ENCODE results near the gene PGC. TPM values are rescaled to one million over a fixed set of nuclear protein-coding genes. Genes with fewer than 3 reads are reported as not detected.

The PGC gene
- total RNA-seq, 1 donor from 2014 or later: not detected

- no peaks in the 10 kb centered on the region for H3K36me3 Mint-ChIP-seq (ENCODE audit: insufficient read depth)
- H3K27me3 Mint-ChIP-seq: peaks cover 46% of the 10 kb centered on the region
- no peak for DNase-seq (ENCODE audit: low spot score, unreplicated experiment)
- H3K4me3 Mint-ChIP-seq (ENCODE audit: low read depth): no peak overlapping the region
- no peak for TF ChIP-seq CTCF (IDR thresholded peaks at IDR 0.05; ENCODE audit: unreplicated experiment)
- no peaks in the 10 kb centered on the region for H3K9me3 Mint-ChIP-seq (ENCODE audit: low read depth)
- no peaks in the 10 kb centered on the region for H3K4me1 Mint-ChIP-seq (ENCODE audit: low read depth)
- no peak overlapping the region for H3K27ac Mint-ChIP-seq
These were observed 55.6 kb downstream of the PGC start for GRCh38 chr6:41691426-41692079.

- Mint-ChIP-seq H3K27me3 (peaks cover 46% of the 10 kb centered on the region), H3K27ac (no peak overlapping the region), H3K9me3 (ENCODE audit: low read depth) (no peaks in the 10 kb centered on the region), H3K36me3 (ENCODE audit: insufficient read depth) (no peaks in the 10 kb centered on the region), H3K4me3 (ENCODE audit: low read depth) (no peak overlapping the region), H3K4me1 (ENCODE audit: low read depth) (no peaks in the 10 kb centered on the region)
- no peak for TF ChIP-seq CTCF (IDR thresholded peaks at IDR 0.05; ENCODE audit: unreplicated experiment)
- no peak for DNase-seq (ENCODE audit: low spot score, unreplicated experiment)
These were observed 56.5 kb downstream of the PGC start for GRCh38 chr6:41690541-41691330.

GRCh38 chr6:41689171-41690008 is 57.8 kb downstream of the PGC start:
- H3K4me1 Mint-ChIP-seq (ENCODE audit: low read depth): no peaks in the 10 kb centered on the region
- no peak overlapping the region for H3K27ac Mint-ChIP-seq
- no peak overlapping the region for H3K4me3 Mint-ChIP-seq (ENCODE audit: low read depth)
- H3K27me3 Mint-ChIP-seq: peaks cover 42% of the 10 kb centered on the region
- H3K9me3 Mint-ChIP-seq (ENCODE audit: low read depth): no peaks in the 10 kb centered on the region
- H3K36me3 Mint-ChIP-seq (ENCODE audit: insufficient read depth): no peaks in the 10 kb centered on the region
- no peak for DNase-seq (ENCODE audit: low spot score, unreplicated experiment)
- no peak for TF ChIP-seq CTCF (IDR thresholded peaks at IDR 0.05; ENCODE audit: unreplicated experiment)

GRCh38 chr6:41688256-41688965 is 58.8 kb downstream of the PGC start:
- no peaks in the 10 kb centered on the region for H3K36me3 Mint-ChIP-seq (ENCODE audit: insufficient read depth)
- peaks cover 2% of the 10 kb centered on the region for H3K4me1 Mint-ChIP-seq (ENCODE audit: low read depth)
- H3K9me3 Mint-ChIP-seq (ENCODE audit: low read depth): no peaks in the 10 kb centered on the region
- no peak for TF ChIP-seq CTCF (IDR thresholded peaks at IDR 0.05; ENCODE audit: unreplicated experiment)
- H3K27ac Mint-ChIP-seq: peak overlapping the region; percentile 50
- H3K27me3 Mint-ChIP-seq: peaks cover 45% of the 10 kb centered on the region
- no peak for DNase-seq (ENCODE audit: low spot score, unreplicated experiment)
- no peak overlapping the region for H3K4me3 Mint-ChIP-seq (ENCODE audit: low read depth)

All from progenitor cell of endocrine pancreas (in vitro differentiated cells).